GM23338 (cell line): ENCODE measurements around the gene CDYL. TPM values are rescaled to one million over a fixed set of nuclear protein-coding genes. Genes with fewer than 3 reads are reported as not detected.

Source experiments
- ATAC-seq: fragments of 200-7000 bp; cut with Tn5 transposase; 3 replicates; pipeline ENCODE4 v1.9.1; 2020
- DNase-seq: peaks from one replicate; pipeline ENCODE4 v3.0.0-alpha.2; 2015; ENCODE audit warnings: low spot score
- H2AFZ ChIP-seq: fragments of 200-600 bp; sonication (generic); 2 replicates; pipeline ENCODE4 v1.8.0; 2016; ENCODE audit warnings: antibody characterized with exemption, mild to moderate bottlenecking, moderate library complexity
- H3F3A ChIP-seq: fragments of 200-600 bp; sonication (generic); replicated peaks from 2 replicates; pipeline ENCODE4 v1.8.0; 2017; ENCODE audit warnings: antibody characterized with exemption, mixed run types, low read depth
- H3K27ac ChIP-seq: fragments of 200-600 bp; sonication (generic); 2 replicates; pipeline ENCODE4 v1.6.1; 2016; ENCODE audit warnings: low read depth
- H3K27me3 ChIP-seq: fragments of 200-600 bp; sonication (generic); 2 replicates; pipeline ENCODE4 v1.8.0; 2016; ENCODE audit warnings: mild to moderate bottlenecking, mixed run types, moderate library complexity; ENCODE audit not compliant: insufficient read depth
- H3K36me3 ChIP-seq: fragments of 200-600 bp; sonication (generic); 2 replicates; pipeline ENCODE4 v1.8.0; 2016; ENCODE audit warnings: mild to moderate bottlenecking; ENCODE audit not compliant: insufficient read depth
- H3K4me1 ChIP-seq: fragments of 200-600 bp; sonication (generic); 2 replicates; pipeline ENCODE4 v1.8.0; 2016; ENCODE audit warnings: mild to moderate bottlenecking, moderate library complexity; ENCODE audit not compliant: insufficient read depth
- H3K4me2 ChIP-seq: fragments of 200-600 bp; sonication (generic); 2 replicates; pipeline ENCODE4 v1.7.1; 2017; ENCODE audit warnings: mixed run types
- H3K4me3 ChIP-seq: fragments of 200-600 bp; sonication (generic); 2 replicates; pipeline ENCODE4 v1.6.1; 2016; ENCODE audit warnings: mixed run types
- H3K79me2 ChIP-seq: fragments of 200-600 bp; sonication (generic); replicated peaks from 2 replicates; pipeline ENCODE4 v1.8.0; 2017; ENCODE audit warnings: mild to moderate bottlenecking; ENCODE audit not compliant: insufficient read depth
- H3K9me2 ChIP-seq: fragments of 200-600 bp; sonication (generic); 2 replicates; pipeline ENCODE4 v1.8.0; 2017; ENCODE audit not compliant: insufficient read depth
- H4K20me1 ChIP-seq: fragments of 200-600 bp; sonication (generic); replicated peaks from 2 replicates; pipeline ENCODE4 v1.8.0; 2017; ENCODE audit warnings: mild to moderate bottlenecking; ENCODE audit not compliant: insufficient read depth
- H3K27ac Mint-ChIP-seq: 2 replicates; pipeline ENCODE4 v1.8.0; 2020; ENCODE audit warnings: inconsistent platforms, mild to moderate bottlenecking, moderate library complexity, mixed read lengths
- H3K27me3 Mint-ChIP-seq: 3 replicates; pipeline ENCODE4 v1.8.0; 2022; ENCODE audit warnings: low read depth, mild to moderate bottlenecking, moderate library complexity, mixed read lengths, inconsistent platforms; ENCODE audit not compliant: insufficient read depth, poor library complexity
- H3K36me3 Mint-ChIP-seq: 3 replicates; pipeline ENCODE4 v1.8.0; 2021; ENCODE audit warnings: low read depth, mild to moderate bottlenecking, inconsistent platforms, moderate library complexity, mixed read lengths
- H3K4me1 Mint-ChIP-seq: 3 replicates; pipeline ENCODE4 v1.8.0; 2020; ENCODE audit warnings: mild to moderate bottlenecking, inconsistent platforms, mixed read lengths
- H3K4me3 Mint-ChIP-seq: 3 replicates; pipeline ENCODE4 v1.8.0; 2021; ENCODE audit warnings: moderate library complexity, mild to moderate bottlenecking, inconsistent platforms, mixed read lengths
- H3K9me3 Mint-ChIP-seq: 3 replicates; pipeline ENCODE4 v1.8.0; 2020; ENCODE audit warnings: moderate library complexity, mild to moderate bottlenecking, inconsistent platforms, mixed read lengths
- CREB1 ChIP-seq: fragments of 250-450 bp; sonication (Bioruptor Pico); IDR thresholded peaks from 2 replicates; pipeline ENCODE4 v1.5.0; 2020; ENCODE audit warnings: low read depth, mild to moderate bottlenecking, moderate library complexity
- CTCF ChIP-seq, 2 experiments: fragments of 200-600 bp in 1 of 2; sonication (generic) in 1 of 2; conservative IDR thresholded peaks; 2 replicates each; pipeline versions ENCODE4 v1.5.1 to v1.6.1; 2016 to 2017; ENCODE audit warnings: antibody characterized with exemption in 2 of 2, low read depth in 2 of 2, mild to moderate bottlenecking in 2 of 2, moderate library complexity in 1 of 2
- EZH2 ChIP-seq: fragments of 200-600 bp; sonication (generic); IDR thresholded peaks from one replicate; pipeline ENCODE4 v1.8.0; 2017; ENCODE audit warnings: antibody characterized with exemption, mild to moderate bottlenecking, low read depth; ENCODE audit not compliant: unreplicated experiment
- JUNB ChIP-seq: IDR thresholded peaks from one replicate; pipeline ENCODE4 v1.6.1; 2016; ENCODE audit warnings: antibody characterized with exemption; ENCODE audit not compliant: unreplicated experiment
- NANOG ChIP-seq: IDR thresholded peaks from 2 replicates; pipeline ENCODE4 v1.6.1; 2016; ENCODE audit warnings: antibody characterized with exemption, borderline replicate concordance
- REST ChIP-seq: IDR thresholded peaks from one replicate; pipeline ENCODE4 v1.6.1; 2018; ENCODE audit warnings: antibody characterized with exemption; ENCODE audit not compliant: unreplicated experiment
- STAT1 ChIP-seq: IDR thresholded peaks from one replicate; pipeline ENCODE4 v1.6.1; 2016; ENCODE audit warnings: antibody characterized with exemption; ENCODE audit not compliant: unreplicated experiment
- ZNF114 ChIP-seq: fragments of 250-450 bp; sonication (Bioruptor Pico); IDR thresholded peaks from 2 replicates; pipeline ENCODE4 v1.5.0; 2020; ENCODE audit warnings: mild to moderate bottlenecking, moderate library complexity
- ZNF331 ChIP-seq: fragments of 250-450 bp; sonication (Bioruptor Pico); IDR thresholded peaks from 2 replicates; pipeline ENCODE4 v1.5.0; 2020; ENCODE audit warnings: low read depth, mild to moderate bottlenecking, moderate library complexity
- ZNF462 ChIP-seq: fragments of 250-450 bp; sonication (Bioruptor Pico); IDR thresholded peaks from 2 replicates; pipeline ENCODE4 v1.5.0; 2020; ENCODE audit warnings: mild to moderate bottlenecking, moderate library complexity
- polyA plus RNA-seq: library from polyadenylated mRNA; unstranded; fragments of >200 nt; fragmentation: Nextera tagmentation; extraction: Ambion mirVana; gene quantifications from 2 replicates; pipeline ENCODE4 v1.2.1, GENCODE V29; 2016
- total RNA-seq: library from RNA; depleted of rRNA; stranded (reverse); fragments of >200 nt; shearing (Covaris generic); gene quantifications from 2 replicates; pipeline ENCODE4 v1.2.3, GENCODE V29; 2014

Gene CDYL
- total and polyA plus RNA-seq, 2 experiments from 2014 or later, result 67.2 to 128 TPM

- Histone ChIP-seq H3K27ac (no peak overlapping the region), H3F3A (no peaks in the 10 kb centered on the region), H4K20me1 (no peaks in the 10 kb centered on the region), H3K36me3 (no peaks in the 10 kb centered on the region), H3K79me2 (no peaks in the 10 kb centered on the region), H3K4me1 (no peaks in the 10 kb centered on the region), H3K4me3 (no peak overlapping the region), H2AFZ (no peak overlapping the region), H3K27me3 (no peaks in the 10 kb centered on the region), H3K4me2 (no peak overlapping the region), H3K9me2 (peaks cover 7% of the 10 kb centered on the region; the same call in 1 of the 2 replicates)
- ATAC-seq (no peak), DNase-seq (no peak)
- TF ChIP-seq NANOG (no peak), ZNF331 (CRISPR knock-in tag) (peak; percentile 82)
- Mint-ChIP-seq H3K4me3 (no peak overlapping the region), H3K4me1 (peaks cover 12% of the 10 kb centered on the region; the same call in 2 of the 3 replicates), H3K9me3 (no peaks in the 10 kb centered on the region; the same call in 2 of the 3 replicates), H3K27me3 (no peaks in the 10 kb centered on the region), H3K36me3 (no peaks in the 10 kb centered on the region), H3K27ac (no peak overlapping the region)
These were observed 211.2 kb downstream of the CDYL start for GRCh38 chr6:4987432-4987831.

- no peak for ATAC-seq
- H3K9me3 Mint-ChIP-seq, result no peaks in the 10 kb centered on the region
- no peak overlapping the region for H3K4me3 Mint-ChIP-seq
- no peaks in the 10 kb centered on the region for H3K4me1 Mint-ChIP-seq
- Histone ChIP-seq H3K9me2 (no peaks in the 10 kb centered on the region), H4K20me1 (0 out of 2 replicates have a peak, but pooled peaks cover 3% of the 10 kb centered on the region), H3F3A (no peaks in the 10 kb centered on the region), H3K36me3 (peaks cover 3% of the 10 kb centered on the region; the same call in 1 of the 2 replicates), H2AFZ (no peak overlapping the region), H3K4me1 (no peaks in the 10 kb centered on the region; the same call in 1 of the 2 replicates), H3K27ac (no peak overlapping the region), H3K4me2 (no peak overlapping the region), H3K4me3 (no peak overlapping the region), H3K27me3 (no peaks in the 10 kb centered on the region), H3K79me2 (no peaks in the 10 kb centered on the region)
- peaks cover 17% of the 10 kb centered on the region for H3K36me3 Mint-ChIP-seq
- H3K27ac Mint-ChIP-seq, result no peak overlapping the region
- no peaks in the 10 kb centered on the region for H3K27me3 Mint-ChIP-seq
- DNase-seq, result no peak
- no peak for TF ChIP-seq EZH2
- no peak for TF ChIP-seq JUNB
- TF ChIP-seq CREB1 (CRISPR knock-in tag), result no peak
- no peak for TF ChIP-seq STAT1
- no peak for TF ChIP-seq ZNF114 (CRISPR knock-in tag)
- no peak for TF ChIP-seq REST
- no peak for TF ChIP-seq CTCF (conservative IDR thresholded peaks at IDR 0.05; ENCODE audit: low read depth in 2 of 2)
- no peak for TF ChIP-seq ZNF462 (CRISPR knock-in tag)
- no peak for TF ChIP-seq ZNF331 (CRISPR knock-in tag)
These were observed 218.5 kb downstream of the CDYL start for GRCh38 chr6:4994741-4995140.
